Stimulated activated CD8-positive, alpha-beta memory T cell treated with anti-CD3 and anti-CD28 coated beads, Interleukin-12 subunit alpha, Interleukin-12 subunit beta, amount 100 ng/mL, for 4 hours (primary cell): Measurements from ENCODE around the gene HLF.
A peak's percentile ranks its signal among the peaks of the same experiment; 100 is the strongest.

Experiments used
- DNase-seq: peaks from one replicate; pipeline ENCODE4 v3.0.0-alpha.2; 2020; ENCODE audit warnings: low read depth

Gene HLF

GRCh38 chr17:55332296-55333041 is 67.7 kb downstream of the HLF start:
- DNase-seq = no peak

GRCh38 chr17:55334285-55334684 is 69.5 kb downstream of the HLF start:
- DNase-seq = no peak

GRCh38 chr17:55334881-55335540 is 70.3 kb downstream of the HLF start:
- DNase-seq = no peak

GRCh38 chr17:55335625-55336024 is 70.9 kb downstream of the HLF start:
- no peak for DNase-seq

- DNase-seq = no peak
Observed at GRCh38 chr17:55336426-55336825, 71.7 kb downstream of the HLF start.

GRCh38 chr17:55340176-55340575 is 75.4 kb downstream of the HLF start:
- DNase-seq = no peak

- no peak for DNase-seq
Observed at GRCh38 chr17:55340686-55341085, 75.9 kb downstream of the HLF start.

GRCh38 chr17:55341432-55341831 is 76.7 kb downstream of the HLF start:
- DNase-seq = no peak

GRCh38 chr17:55342800-55343585 is 78.2 kb downstream of the HLF start:
- no peak for DNase-seq

- DNase-seq = no peak
Observed at GRCh38 chr17:55343900-55344513, 79.2 kb downstream of the HLF start.

- DNase-seq = no peak
Observed at GRCh38 chr17:55344514-55344997, 79.8 kb downstream of the HLF start.

GRCh38 chr17:55345132-55345531 is 80.4 kb downstream of the HLF start:
- DNase-seq = no peak

- no peak for DNase-seq
Observed at GRCh38 chr17:55346658-55347057, 81.9 kb downstream of the HLF start.

GRCh38 chr17:55347341-55347740 is 82.6 kb downstream of the HLF start:
- DNase-seq = no peak

GRCh38 chr17:55348749-55349354 is 84.1 kb downstream of the HLF start:
- DNase-seq = no peak

- no peak for DNase-seq
Observed at GRCh38 chr17:55350825-55351205, 86.1 kb downstream of the HLF start.

GRCh38 chr17:55351226-55351625 is 86.5 kb downstream of the HLF start:
- no peak for DNase-seq

- DNase-seq = no peak
Observed at GRCh38 chr17:55354010-55354409, 89.2 kb downstream of the HLF start.

GRCh38 chr17:55354941-55355340 is 90.2 kb downstream of the HLF start:
- DNase-seq = no peak

GRCh38 chr17:55356434-55357328 is 91.9 kb downstream of the HLF start:
- DNase-seq = peak; percentile 19

- DNase-seq = no peak
Observed at GRCh38 chr17:55360971-55361370, 96.2 kb downstream of the HLF start.
